Activated CD4-positive, alpha-beta T cell treated with anti-CD3 and anti-CD28 coated beads for 4 hours (primary cell): ENCODE measurements around the gene CDH23.

Experiments used
- DNase-seq, 2 donors: peaks; one replicate each; pipeline ENCODE4 v3.0.0-alpha.2; 2020

The CDH23 gene

GRCh38 chr10:71442000-71442399 lies 45.3 kb downstream of the CDH23 start:
- DNase-seq, result no peak

GRCh38 chr10:71442859-71443570 lies 46.3 kb downstream of the CDH23 start:
- DNase-seq, result no peak

- no peak for DNase-seq
Measured at GRCh38 chr10:71443676-71444075, 47.0 kb downstream of the CDH23 start.

GRCh38 chr10:71444284-71445054 lies 47.7 kb downstream of the CDH23 start:
- DNase-seq, result no peak

GRCh38 chr10:71447676-71448075 lies 51.0 kb downstream of the CDH23 start:
- no peak for DNase-seq

GRCh38 chr10:71448146-71448545 lies 51.4 kb downstream of the CDH23 start:
- no peak for DNase-seq

GRCh38 chr10:71449026-71449425 lies 52.3 kb downstream of the CDH23 start:
- no peak for DNase-seq

GRCh38 chr10:71451754-71452153 lies 55.0 kb downstream of the CDH23 start:
- no peak for DNase-seq

GRCh38 chr10:71453186-71453585 lies 56.5 kb downstream of the CDH23 start:
- DNase-seq, result no peak

- no peak for DNase-seq
Measured at GRCh38 chr10:71454347-71454746, 57.6 kb downstream of the CDH23 start.

- DNase-seq, result no peak
Measured at GRCh38 chr10:71455035-71455434, 58.3 kb downstream of the CDH23 start.

- no peak for DNase-seq
Measured at GRCh38 chr10:71456631-71457030, 59.9 kb downstream of the CDH23 start.

GRCh38 chr10:71457908-71458307 lies 61.2 kb downstream of the CDH23 start:
- DNase-seq, result no peak

- DNase-seq, result no peak
Measured at GRCh38 chr10:71458387-71458786, 61.7 kb downstream of the CDH23 start.

- no peak for DNase-seq
Measured at GRCh38 chr10:71459513-71459912, 62.8 kb downstream of the CDH23 start.

- no peak for DNase-seq
Measured at GRCh38 chr10:71460615-71461014, 63.9 kb downstream of the CDH23 start.

- no peak for DNase-seq
Measured at GRCh38 chr10:71461457-71461856, 64.7 kb downstream of the CDH23 start.

GRCh38 chr10:71462062-71462935 lies 65.6 kb downstream of the CDH23 start:
- DNase-seq, result no peak

- no peak for DNase-seq
Measured at GRCh38 chr10:71463111-71463510, 66.4 kb downstream of the CDH23 start.

GRCh38 chr10:71465551-71466252 lies 69.0 kb downstream of the CDH23 start:
- DNase-seq, result no peak

- DNase-seq, result no peak
Measured at GRCh38 chr10:71466330-71466729, 69.6 kb downstream of the CDH23 start.

GRCh38 chr10:71467161-71467560 lies 70.4 kb downstream of the CDH23 start:
- no peak for DNase-seq
